ENCODE measurements around the gene NAXE.

- TF ChIP-seq CTCF (IDR thresholded peaks at IDR 0.05) (no peak), EP300 (IDR thresholded peaks at IDR 0.05) (no peak)
Observed at GRCh38 chr1:156598125-156598524, 6.5 kb downstream of the NAXE start.
